AG08396 (cell line): ENCODE data around the gene ABLIM2.

ENCODE experiments used
- DNase-seq: peaks from one replicate; pipeline ENCODE4 v3.0.0; 2012; ENCODE audit warnings: low spot score, mixed read lengths

ABLIM2 gene

GRCh38 chr4:8174970-8175369 is 16.4 kb upstream of the ABLIM2 start:
- no peak for DNase-seq

GRCh38 chr4:8173492-8174242 is 15.1 kb upstream of the ABLIM2 start:
- DNase-seq: no peak

GRCh38 chr4:8171984-8172924 is 13.6 kb upstream of the ABLIM2 start:
- no peak for DNase-seq

GRCh38 chr4:8171266-8171665 is 12.7 kb upstream of the ABLIM2 start:
- no peak for DNase-seq

GRCh38 chr4:8170341-8170740 is 11.7 kb upstream of the ABLIM2 start:
- no peak for DNase-seq

- no peak for DNase-seq
Observed at GRCh38 chr4:8169763-8170162, 11.2 kb upstream of the ABLIM2 start.

GRCh38 chr4:8168832-8169598 is 10.4 kb upstream of the ABLIM2 start:
- DNase-seq: no peak

- DNase-seq: no peak
Observed at GRCh38 chr4:8168232-8168631, 9.6 kb upstream of the ABLIM2 start.

- no peak for DNase-seq
Observed at GRCh38 chr4:8167815-8168214, 9.2 kb upstream of the ABLIM2 start.

GRCh38 chr4:8167291-8167690 is 8.7 kb upstream of the ABLIM2 start:
- DNase-seq: no peak

GRCh38 chr4:8165374-8165896 is 6.8 kb upstream of the ABLIM2 start:
- no peak for DNase-seq

GRCh38 chr4:8164687-8165086 is 6.1 kb upstream of the ABLIM2 start:
- DNase-seq: no peak

- no peak for DNase-seq
Observed at GRCh38 chr4:8164194-8164565, 5.6 kb upstream of the ABLIM2 start.

- no peak for DNase-seq
Observed at GRCh38 chr4:8163436-8164193, 5.0 kb upstream of the ABLIM2 start.

- no peak for DNase-seq
Observed at GRCh38 chr4:8163026-8163425, 4.4 kb upstream of the ABLIM2 start.

- DNase-seq: no peak
Observed at GRCh38 chr4:8162625-8163024, 4.0 kb upstream of the ABLIM2 start.

GRCh38 chr4:8160572-8160971 is 2.0 kb upstream of the ABLIM2 start:
- DNase-seq: no peak

- no peak for DNase-seq
Observed at GRCh38 chr4:8160233-8160560, 1.6 kb upstream of the ABLIM2 start.

- no peak for DNase-seq
Observed at GRCh38 chr4:8159537-8160232, 1.1 kb upstream of the ABLIM2 start.

- DNase-seq: no peak
Observed at GRCh38 chr4:8157944-8158709, 486 bp downstream of the ABLIM2 start.
